Peyer's patch (tissue), 4 donors: Measurements from ENCODE around the gene RAB40C. TPM values are rescaled to one million over a fixed set of nuclear protein-coding genes. Genes with fewer than 3 reads are reported as not detected.

Experiments
- DNase-seq, 3 donors: peaks; one replicate each; pipeline ENCODE4 v3.0.0-alpha.2; 2017 to 2019
- H3K27ac ChIP-seq, 4 donors: fragments of 200-600 bp; sonication (generic); one replicate each; pipeline ENCODE4 v1.5.1; 2016 to 2019
- H3K27me3 ChIP-seq, 2 donors: fragments of 200-600 bp; sonication (generic); one replicate each; pipeline ENCODE4 v1.5.1; 2019
- H3K36me3 ChIP-seq, 3 donors: fragments of 200-600 bp; sonication (generic); one replicate each; pipeline ENCODE4 v1.5.1; 2016 to 2019
- H3K4me1 ChIP-seq, 4 donors: fragments of 200-600 bp; sonication (generic); one replicate each; pipeline ENCODE4 v1.5.1; 2016 to 2019
- H3K4me3 ChIP-seq, 4 donors: fragments of 200-600 bp; sonication (generic); 1 replicate in 3 of 4; 2 replicates in 1 of 4; pipeline ENCODE4 v1.5.1; 2016 to 2019; ENCODE audit warnings: mild to moderate bottlenecking in 1 of 4
- H3K9me3 ChIP-seq, 4 donors: fragments of 200-600 bp; sonication (generic); one replicate each; pipeline ENCODE4 v1.5.1; 2016 to 2019; ENCODE audit warnings: mild to moderate bottlenecking in 1 of 4
- CTCF ChIP-seq, 6 experiments: fragments of 450-650 bp in 4 of 6; fragments of 200-600 bp in 2 of 6; sonication (generic) in 1 of 6; IDR thresholded peaks; one replicate each; pipeline ENCODE4 v1.5.1; 2017 to 2019; ENCODE audit warnings: antibody characterized with exemption in 6 of 6, mild to moderate bottlenecking in 3 of 6, moderate library complexity in 1 of 6
- POLR2A ChIP-seq, 2 donors: fragments of 450-650 bp; IDR thresholded peaks; one replicate each; pipeline ENCODE4 v1.5.1; 2017; ENCODE audit warnings: antibody characterized with exemption in 2 of 2, mild to moderate bottlenecking in 2 of 2, moderate library complexity in 2 of 2
- total RNA-seq, 4 donors: library from RNA; depleted of rRNA; stranded (reverse); fragments of >200 nt; gene quantifications; one replicate each; pipeline ENCODE4 v1.1.0, GENCODE V29; 2016

Gene RAB40C
- total RNA-seq, 4 donors from 2014 or later = 27.2 to 83.6 (median 62.7) TPM

- no peak overlapping the region for H3K27ac ChIP-seq
- H3K36me3 ChIP-seq = peaks cover 0 to 50% (median 0%) of the 10 kb centered on the region in 3 donors
Observed at GRCh38 chr16:670485-671352, 80.9 kb downstream of the RAB40C start.

GRCh38 chr16:671353-672131 lies 81.7 kb downstream of the RAB40C start:
- Histone ChIP-seq H3K4me3 (no peak overlapping the region), H3K9me3 (no peaks in the 10 kb centered on the region), H3K36me3 (peaks cover 0 to 50% (median 0%) of the 10 kb centered on the region in 3 donors), H3K27ac (no peak overlapping the region), H3K27me3 (no peaks in the 10 kb centered on the region), H3K4me1 (peaks cover 12 to 39% (median 23%) of the 10 kb centered on the region in 4 donors)
- DNase-seq = no peak
- TF ChIP-seq CTCF (IDR thresholded peaks at IDR 0.05) (no peak), POLR2A (IDR thresholded peaks at IDR 0.05) (no peak)

More at GRCh38 chr16:670485-671352, 80.9 kb downstream of the RAB40C start:
- H3K4me3 ChIP-seq = no peak overlapping the region
- no peak for TF ChIP-seq POLR2A (IDR thresholded peaks at IDR 0.05)
- TF ChIP-seq CTCF (IDR thresholded peaks at IDR 0.05) = no peak
- H3K27me3 ChIP-seq = no peaks in the 10 kb centered on the region
- no peak for DNase-seq
- no peaks in the 10 kb centered on the region for H3K9me3 ChIP-seq
- H3K4me1 ChIP-seq = peaks cover 5 to 31% (median 16%) of the 10 kb centered on the region in 4 donors

GRCh38 chr16:672371-672770 lies 82.5 kb downstream of the RAB40C start:
- no peaks in the 10 kb centered on the region for H3K9me3 ChIP-seq
- no peaks in the 10 kb centered on the region for H3K27me3 ChIP-seq
- TF ChIP-seq POLR2A (IDR thresholded peaks at IDR 0.05) (no peak), CTCF (IDR thresholded peaks at IDR 0.05) (no peak)
- peaks cover 13 to 43% (median 23%) of the 10 kb centered on the region in 4 donors for H3K4me1 ChIP-seq
- H3K27ac ChIP-seq = no peak overlapping the region
- no peak overlapping the region for H3K4me3 ChIP-seq
- peaks cover 0 to 50% (median 0%) of the 10 kb centered on the region in 3 donors for H3K36me3 ChIP-seq
- no peak for DNase-seq

GRCh38 chr16:672851-673250 lies 83.0 kb downstream of the RAB40C start:
- H3K27ac ChIP-seq = no peak overlapping the region
- no peak for DNase-seq
- H3K27me3 ChIP-seq = no peaks in the 10 kb centered on the region
- peaks cover 13 to 43% (median 22%) of the 10 kb centered on the region in 4 donors for H3K4me1 ChIP-seq
- peaks cover 0 to 50% (median 0%) of the 10 kb centered on the region in 3 donors for H3K36me3 ChIP-seq
- no peak for TF ChIP-seq CTCF (IDR thresholded peaks at IDR 0.05)
- no peak for TF ChIP-seq POLR2A (IDR thresholded peaks at IDR 0.05)
- no peak overlapping the region for H3K4me3 ChIP-seq
- no peaks in the 10 kb centered on the region for H3K9me3 ChIP-seq

- Histone ChIP-seq H3K27me3 (no peaks in the 10 kb centered on the region), H3K4me3 (no peak overlapping the region), H3K27ac (no peak overlapping the region), H3K4me1 (peaks cover 13 to 43% (median 23%) of the 10 kb centered on the region in 4 donors), H3K9me3 (no peaks in the 10 kb centered on the region), H3K36me3 (peaks cover 0 to 50% (median 0%) of the 10 kb centered on the region in 3 donors)
- TF ChIP-seq CTCF (IDR thresholded peaks at IDR 0.05) (no peak), POLR2A (IDR thresholded peaks at IDR 0.05) (no peak)
- DNase-seq = no peak
Observed at GRCh38 chr16:673399-673991, 83.6 kb downstream of the RAB40C start.
